Duodenal mucosa (tissue), 2 donors: ENCODE data around the gene CCDC198.

Experiments used
- H3K27ac ChIP-seq: one replicate; pipeline ENCODE4 v1.7.0; 2013; ENCODE audit warnings: low read depth, low read length
- H3K27me3 ChIP-seq, 2 donors: one replicate each; pipeline ENCODE4 v1.7.0; 2013; ENCODE audit warnings: low read length in 2 of 2, control low read depth in 1 of 2; ENCODE audit not compliant: insufficient read depth in 2 of 2, control insufficient read depth in 1 of 2
- H3K36me3 ChIP-seq, 2 donors: one replicate each; pipeline ENCODE4 v1.7.0; 2013; ENCODE audit warnings: low read length in 2 of 2, control low read depth in 1 of 2; ENCODE audit not compliant: insufficient read depth in 2 of 2, control insufficient read depth in 1 of 2
- H3K4me1 ChIP-seq, 2 donors: one replicate each; pipeline ENCODE4 v1.7.0; 2013; ENCODE audit warnings: low read length in 2 of 2, control low read depth in 1 of 2; ENCODE audit not compliant: insufficient read depth in 2 of 2, control insufficient read depth in 1 of 2
- H3K4me3 ChIP-seq, 2 donors: one replicate each; pipeline ENCODE4 v1.7.0; 2013; ENCODE audit warnings: low read length in 2 of 2, low read depth in 1 of 2
- H3K9ac ChIP-seq, 2 donors: one replicate each; pipeline ENCODE4 v1.7.0; 2013; ENCODE audit warnings: low read length in 2 of 2, low read depth in 1 of 2
- H3K9me3 ChIP-seq, 2 donors: one replicate each; pipeline ENCODE4 v1.7.0; 2013; ENCODE audit warnings: low read length in 2 of 2, control low read depth in 1 of 2; ENCODE audit not compliant: control insufficient read depth in 1 of 2

The CCDC198 gene, protein sequence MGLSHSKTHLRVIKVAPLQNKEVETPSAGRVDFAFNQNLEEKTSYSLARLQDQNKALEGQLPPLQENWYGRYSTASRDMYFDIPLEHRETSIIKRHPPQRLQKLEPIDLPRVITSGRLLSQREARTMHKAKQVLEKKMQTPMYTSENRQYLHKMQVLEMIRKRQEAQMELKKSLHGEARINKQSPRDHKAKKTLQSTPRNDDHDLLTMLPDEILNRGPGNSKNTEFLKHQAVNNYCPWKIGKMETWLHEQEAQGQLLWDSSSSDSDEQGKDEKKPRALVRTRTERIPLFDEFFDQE

DNA sequence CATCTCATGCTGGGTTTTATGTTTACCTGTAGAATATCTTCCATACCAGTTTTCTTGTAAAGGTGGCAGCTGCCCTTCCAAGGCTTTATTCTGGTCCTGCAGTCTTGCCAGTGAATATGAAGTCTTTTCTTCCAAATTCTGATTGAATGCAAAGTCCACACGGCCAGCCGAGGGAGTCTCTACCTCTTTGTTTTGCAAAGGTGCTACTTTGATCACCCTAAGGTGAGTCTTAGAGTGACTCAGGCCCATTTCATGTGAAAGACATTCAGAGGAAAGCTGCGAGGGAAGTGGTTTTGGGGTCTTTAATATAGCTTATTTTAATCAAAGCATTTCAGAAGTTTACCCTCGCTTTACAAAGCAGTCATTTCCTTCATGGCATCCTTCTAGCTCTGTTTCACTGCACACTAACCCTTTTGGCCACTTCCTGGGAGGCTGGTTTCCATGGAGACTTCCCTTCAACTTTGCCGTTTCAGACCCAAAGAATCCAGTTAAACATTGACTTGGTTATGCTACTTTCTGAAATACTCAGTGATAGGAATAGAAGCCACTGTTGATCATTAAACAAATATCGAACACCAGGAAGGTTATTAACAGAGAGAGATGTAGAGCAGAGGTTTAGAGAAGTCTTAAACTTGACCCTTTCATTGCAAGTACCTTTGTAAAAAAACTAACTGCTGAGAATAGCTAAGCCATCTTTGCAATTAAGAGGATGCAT lies at the start of gene CCDC198:
TSS of gene CCDC198 (minus strand) at position 391 of the 715 bp plus-strand sequence. CDS start at position 249, 142 bp downstream.
- H3K4me1 ChIP-seq: peaks cover 0 to 25% of the 10 kb centered on the region in 2 donors
- no peaks in the 10 kb centered on the region for H3K27me3 ChIP-seq
- H3K36me3 ChIP-seq: no peaks in the 10 kb centered on the region
- no peak within 1 kb of the TSS for H3K9ac ChIP-seq
- H3K27ac ChIP-seq: no peak within 1 kb of the TSS
- peak within 1 kb of the TSS; percentile 46 to 53 for H3K4me3 ChIP-seq
- no peaks in the 10 kb centered on the region for H3K9me3 ChIP-seq

DNA sequence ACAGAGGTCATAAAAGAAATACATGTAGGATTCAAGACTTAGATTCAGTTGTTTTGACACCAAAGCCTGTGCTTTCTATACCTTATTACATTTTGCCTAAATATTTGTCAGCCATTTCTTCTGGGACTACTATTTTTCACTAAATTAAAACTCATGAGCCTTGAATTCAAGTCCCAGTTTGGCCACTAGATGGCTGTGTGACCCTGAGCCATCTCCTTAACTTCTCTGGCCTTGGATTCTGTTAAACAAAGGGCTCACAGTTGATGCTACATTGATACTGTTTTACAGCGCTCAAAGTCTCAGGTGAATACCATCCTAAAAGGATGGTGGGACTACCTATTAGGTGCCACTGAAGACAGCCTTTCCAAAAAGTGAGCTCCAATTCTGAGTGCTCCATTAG lies 39.6 kb upstream of the CCDC198 start:
- no peaks in the 10 kb centered on the region for H3K36me3 ChIP-seq
- no peak overlapping the region for H3K27ac ChIP-seq
- H3K9me3 ChIP-seq: no peaks in the 10 kb centered on the region
- H3K9ac ChIP-seq: no peak overlapping the region
- H3K4me3 ChIP-seq: no peak overlapping the region
- no peaks in the 10 kb centered on the region for H3K27me3 ChIP-seq
- H3K4me1 ChIP-seq: no peaks in the 10 kb centered on the region

DNA sequence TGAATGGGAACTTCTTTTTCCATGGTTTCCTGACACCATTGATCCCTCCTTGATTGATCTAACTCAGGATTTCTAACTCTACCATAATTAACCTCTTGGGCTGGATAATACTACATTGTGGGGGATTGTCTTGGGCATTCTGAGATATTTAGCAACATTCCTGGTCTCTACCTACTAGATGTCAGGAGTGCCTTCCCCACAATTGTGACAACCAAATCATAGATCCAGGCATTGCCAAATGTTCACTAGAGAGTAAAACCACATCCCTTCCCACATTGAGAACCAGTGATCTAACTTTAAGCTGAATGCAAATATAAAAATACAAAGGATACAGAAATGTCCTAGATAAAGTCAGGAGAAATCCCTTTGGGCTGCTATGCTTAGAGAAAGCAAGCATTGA lies 36.9 kb upstream of the CCDC198 start:
- Histone ChIP-seq H3K9ac (no peak overlapping the region), H3K36me3 (no peaks in the 10 kb centered on the region), H3K27ac (no peak overlapping the region), H3K4me3 (no peak overlapping the region), H3K4me1 (no peaks in the 10 kb centered on the region), H3K27me3 (no peaks in the 10 kb centered on the region), H3K9me3 (no peaks in the 10 kb centered on the region)

DNA sequence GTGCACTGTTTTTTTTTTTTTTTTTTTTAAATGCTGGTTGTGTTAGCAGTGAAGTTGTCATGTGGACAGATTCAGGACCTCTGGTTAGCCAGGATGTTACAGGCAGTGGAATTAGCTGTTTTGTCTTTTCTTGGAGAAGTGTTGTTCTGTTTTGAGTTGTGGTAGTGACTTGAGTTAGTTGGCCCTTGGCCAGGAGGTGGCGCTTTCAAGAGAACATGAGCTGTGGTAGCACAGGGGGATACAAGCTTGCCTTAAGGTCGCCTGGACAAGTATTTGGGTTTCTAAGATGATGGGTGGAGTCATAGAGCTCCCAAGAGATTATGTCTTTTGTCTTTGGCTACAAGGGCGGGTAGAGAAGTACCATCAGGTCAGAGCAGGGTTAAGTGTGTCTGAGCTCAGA lies 33.3 kb upstream of the CCDC198 start:
- Histone ChIP-seq H3K36me3 (no peaks in the 10 kb centered on the region), H3K27ac (no peak overlapping the region), H3K9me3 (no peaks in the 10 kb centered on the region), H3K4me1 (no peaks in the 10 kb centered on the region), H3K9ac (no peak overlapping the region), H3K27me3 (no peaks in the 10 kb centered on the region), H3K4me3 (no peak overlapping the region)

DNA sequence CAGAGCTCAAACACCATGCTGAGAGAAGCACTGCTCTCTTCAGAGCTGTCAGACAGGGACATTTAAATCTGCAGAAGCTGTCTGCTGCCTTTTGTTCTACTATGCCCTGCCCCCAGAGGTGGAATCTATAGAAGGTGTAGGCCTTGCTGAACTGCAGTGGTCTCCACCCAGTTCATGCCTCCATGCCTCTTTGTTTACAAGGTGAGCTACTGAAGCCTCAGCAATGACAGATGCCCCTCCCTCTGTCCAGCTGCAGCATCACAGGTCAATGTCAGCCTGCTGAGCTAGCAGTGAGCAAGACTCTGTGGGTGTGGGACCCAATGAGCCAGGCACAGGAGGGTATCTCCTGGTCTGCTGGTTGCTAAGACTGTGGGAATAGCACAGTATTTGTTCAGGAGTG lies 25.4 kb upstream of the CCDC198 start:
- Histone ChIP-seq H3K27me3 (no peaks in the 10 kb centered on the region), H3K36me3 (no peaks in the 10 kb centered on the region), H3K27ac (no peak overlapping the region), H3K4me3 (no peak overlapping the region), H3K9ac (no peak overlapping the region), H3K9me3 (no peaks in the 10 kb centered on the region), H3K4me1 (no peaks in the 10 kb centered on the region)

DNA sequence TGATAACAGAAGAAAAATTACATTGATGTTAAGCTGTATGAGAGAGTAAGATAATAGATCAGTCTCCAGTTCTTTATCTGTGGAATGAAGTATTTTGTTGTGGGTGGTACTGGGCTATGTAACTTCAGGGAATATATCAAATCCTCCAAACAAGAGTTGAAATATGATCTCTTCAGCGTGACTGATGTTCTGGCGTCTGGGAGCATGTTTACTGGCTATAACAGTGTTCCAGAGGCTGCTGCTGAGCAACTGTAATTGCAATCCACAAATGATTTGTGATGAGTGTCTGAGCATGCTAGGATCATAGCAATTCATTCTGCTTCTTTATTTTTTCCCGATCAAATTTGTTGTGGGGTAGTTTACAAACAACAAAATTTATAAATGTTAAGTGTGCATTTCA lies 18.6 kb upstream of the CCDC198 start:
- Histone ChIP-seq H3K4me3 (no peak overlapping the region), H3K9me3 (no peaks in the 10 kb centered on the region), H3K4me1 (no peaks in the 10 kb centered on the region), H3K27me3 (no peaks in the 10 kb centered on the region), H3K27ac (no peak overlapping the region), H3K9ac (no peak overlapping the region), H3K36me3 (no peaks in the 10 kb centered on the region)

DNA sequence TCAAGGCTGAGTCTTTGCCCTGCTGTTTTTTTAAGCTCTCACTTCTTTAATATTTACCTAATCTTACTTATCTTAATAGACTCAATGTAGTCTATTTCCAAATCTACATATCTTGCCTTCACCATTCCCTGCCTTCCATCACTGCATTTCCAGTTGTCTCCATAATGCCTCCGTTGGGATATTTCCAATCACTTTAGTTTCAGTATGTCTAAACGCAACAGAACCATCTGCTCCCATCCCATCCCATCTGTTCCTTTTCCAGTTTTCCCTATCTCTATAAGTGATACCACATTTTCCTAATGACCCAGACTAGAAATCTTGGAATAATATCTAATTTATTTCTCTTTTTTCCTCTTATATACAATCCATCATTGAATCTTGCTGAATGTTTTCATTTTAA lies 15.1 kb upstream of the CCDC198 start:
- H3K27ac ChIP-seq: no peak overlapping the region
- H3K4me1 ChIP-seq: no peaks in the 10 kb centered on the region
- no peaks in the 10 kb centered on the region for H3K27me3 ChIP-seq
- H3K9me3 ChIP-seq: no peaks in the 10 kb centered on the region
- H3K4me3 ChIP-seq: no peak overlapping the region
- H3K9ac ChIP-seq: no peak overlapping the region
- no peaks in the 10 kb centered on the region for H3K36me3 ChIP-seq

DNA sequence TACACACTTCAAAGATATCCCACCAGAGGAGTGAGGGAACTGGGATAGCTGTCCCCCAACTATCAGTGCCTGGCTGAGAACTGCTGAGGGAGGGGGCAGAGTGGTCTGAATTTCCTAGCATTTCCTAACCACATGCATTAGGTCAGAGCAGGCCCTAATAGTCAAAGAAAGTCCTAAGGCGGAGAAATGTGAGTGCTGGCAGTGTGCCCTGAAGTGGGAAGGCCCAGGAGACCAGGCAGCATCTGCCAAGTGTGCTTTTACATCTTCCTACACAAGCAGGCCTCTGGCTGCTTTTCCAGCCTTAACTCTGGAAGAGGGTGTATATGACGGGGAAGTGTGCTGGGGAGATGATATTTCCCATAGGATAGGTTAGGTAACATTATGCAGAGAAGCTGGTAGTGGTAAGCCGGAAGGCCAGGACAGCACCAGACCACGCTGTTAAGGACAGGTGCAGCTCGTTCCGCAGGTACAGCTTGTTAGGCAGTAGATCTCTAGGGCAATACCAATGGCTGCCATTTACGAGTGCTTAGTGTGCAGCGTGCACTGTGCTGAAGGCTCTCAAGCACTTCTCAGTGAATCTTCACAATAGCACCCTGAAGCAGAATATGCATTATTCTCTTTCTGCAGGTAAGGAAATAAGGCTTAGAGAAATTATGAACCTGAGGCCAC lies 9.1 kb upstream of the CCDC198 start:
- no peaks in the 10 kb centered on the region for H3K27me3 ChIP-seq
- H3K9me3 ChIP-seq: no peaks in the 10 kb centered on the region
- H3K36me3 ChIP-seq: no peaks in the 10 kb centered on the region
- no peak overlapping the region for H3K9ac ChIP-seq
- H3K27ac ChIP-seq: no peak overlapping the region
- H3K4me1 ChIP-seq: no peaks in the 10 kb centered on the region
- H3K4me3 ChIP-seq: no peak overlapping the region

DNA sequence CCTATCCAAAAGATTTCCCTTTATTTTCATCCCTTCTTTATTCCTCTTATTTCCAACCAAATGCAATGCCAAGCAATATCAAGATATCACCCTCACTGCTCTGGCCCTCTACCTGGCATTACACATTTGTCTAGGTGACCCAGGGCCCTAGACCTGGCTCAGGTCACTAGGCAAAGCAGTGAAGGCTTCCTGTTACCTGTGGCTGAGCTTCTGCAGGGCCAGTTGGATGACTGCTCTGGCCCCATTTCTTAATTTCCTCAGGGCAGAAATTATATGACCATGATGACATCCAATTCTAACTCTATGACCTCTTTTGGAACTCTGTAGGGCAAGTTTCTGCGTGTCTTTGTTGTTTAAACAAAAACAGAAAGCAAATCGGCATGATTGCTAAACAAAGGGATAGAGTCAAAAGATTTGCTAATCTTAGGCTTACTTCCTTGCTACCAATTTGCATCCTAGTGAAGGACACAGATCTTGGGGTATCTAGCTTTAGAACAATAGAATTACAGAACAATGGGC lies 7.4 kb upstream of the CCDC198 start:
- no peaks in the 10 kb centered on the region for H3K4me1 ChIP-seq
- H3K4me3 ChIP-seq: no peak overlapping the region
- no peaks in the 10 kb centered on the region for H3K27me3 ChIP-seq
- H3K27ac ChIP-seq: no peak overlapping the region
- H3K36me3 ChIP-seq: no peaks in the 10 kb centered on the region
- no peak overlapping the region for H3K9ac ChIP-seq
- no peaks in the 10 kb centered on the region for H3K9me3 ChIP-seq

DNA sequence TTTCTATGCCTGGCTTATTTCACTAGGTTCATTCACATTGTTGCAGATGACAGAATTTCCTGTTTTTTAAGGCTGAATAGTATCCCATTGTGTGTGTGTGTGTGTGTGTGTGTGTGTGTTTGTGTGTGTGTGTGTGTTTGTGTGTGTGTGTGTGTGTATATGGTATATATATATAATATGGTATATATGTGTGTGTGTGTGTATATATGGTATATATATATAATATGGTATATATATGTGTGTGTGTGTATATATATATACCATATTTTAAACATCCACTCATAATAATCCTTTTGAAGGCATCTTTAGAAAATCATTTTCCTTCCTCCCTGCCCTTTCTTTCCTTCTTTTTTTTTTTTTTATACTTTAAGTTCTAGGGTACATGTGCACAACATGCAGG lies 5.0 kb upstream of the CCDC198 start:
- H3K4me1 ChIP-seq: peaks cover 0 to 7% of the 10 kb centered on the region in 2 donors
- H3K9ac ChIP-seq: no peak overlapping the region
- no peaks in the 10 kb centered on the region for H3K36me3 ChIP-seq
- no peaks in the 10 kb centered on the region for H3K27me3 ChIP-seq
- H3K9me3 ChIP-seq: no peaks in the 10 kb centered on the region
- H3K4me3 ChIP-seq: no peak overlapping the region
- H3K27ac ChIP-seq: no peak overlapping the region
